Tibial nerve (tissue), 4 donors: ENCODE results near the gene BIRC6. TPM values are rescaled to one million over a fixed set of nuclear protein-coding genes. Genes with fewer than 3 reads are reported as not detected.
"Not testable (repeated sequence)": the region's sequence is repeated elsewhere in the genome, so short reads cannot be mapped to it uniquely, and the experiment has no call there.

Source experiments
- DNase-seq, 2 donors: peaks; one replicate each; pipeline ENCODE4 v3.0.0-alpha.2; 2019; ENCODE audit warnings: low spot score in 2 of 2
- H3K27ac ChIP-seq, 4 donors: fragments of 200-600 bp; sonication (generic) in 3 of 4; one replicate each; pipeline ENCODE4 v1.5.1; 2017 to 2019; ENCODE audit warnings: mild to moderate bottlenecking in 1 of 4
- H3K27me3 ChIP-seq, 2 donors: fragments of 200-600 bp; sonication (generic) in 1 of 2; one replicate each; pipeline versions ENCODE4 v1.5.1 to v1.6.0; 2017 to 2019
- H3K36me3 ChIP-seq, 3 donors: fragments of 200-600 bp; sonication (generic); one replicate each; pipeline ENCODE4 v1.5.1; 2018 to 2019
- H3K4me1 ChIP-seq, 4 donors: fragments of 200-600 bp; sonication (generic) in 3 of 4; one replicate each; pipeline ENCODE4 v1.5.1; 2017 to 2019
- H3K4me3 ChIP-seq, 4 donors: fragments of 200-600 bp; sonication (generic) in 3 of 4; one replicate each; pipeline ENCODE4 v1.5.1; 2017 to 2019; ENCODE audit warnings: mild to moderate bottlenecking in 1 of 4, moderate library complexity in 1 of 4
- H3K9me3 ChIP-seq, 4 donors: fragments of 200-600 bp; sonication (generic) in 3 of 4; one replicate each; pipeline ENCODE4 v1.5.1; 2017 to 2019
- CTCF ChIP-seq, 5 experiments: fragments of 200-600 bp in 3 of 5; fragments of 450-650 bp in 2 of 5; sonication (generic) in 3 of 5; IDR thresholded peaks; one replicate each; pipeline ENCODE4 v1.5.1; 2016 to 2019; ENCODE audit warnings: antibody characterized with exemption in 5 of 5, mild to moderate bottlenecking in 3 of 5, moderate library complexity in 2 of 5
- EP300 ChIP-seq, 2 donors: sonication (generic); formaldehyde crosslinking; IDR thresholded peaks; one replicate each; pipeline ENCODE4 v1.6.1; 2017; ENCODE audit warnings: antibody characterized with exemption in 2 of 2, mild to moderate bottlenecking in 1 of 2
- POLR2A ChIP-seq, 2 donors: fragments of 450-650 bp; IDR thresholded peaks; one replicate each; pipeline ENCODE4 v1.6.1; 2017; ENCODE audit warnings: antibody characterized with exemption in 2 of 2, mild to moderate bottlenecking in 2 of 2, moderate library complexity in 2 of 2
- WGBS, 2 donors: methylation state at CpG; one replicate each; pipeline ENCODE4 v1.1.5; 2018; 5-methylcytosine and 5-hydroxymethylcytosine counted together
- total RNA-seq, 4 donors: library from RNA; depleted of rRNA; stranded (reverse); fragments of >200 nt; gene quantifications; one replicate each; pipeline ENCODE4 v1.1.0, GENCODE V29; 2016

Gene BIRC6
- total RNA-seq, 4 donors from 2014 or later = 87.5 to 154 (median 124) TPM

GRCh38 chr2:32360416-32360815, 3.6 kb downstream of the BIRC6 start:
- Histone ChIP-seq H3K9me3 (no peaks in the 10 kb centered on the region), H3K27ac (no peak overlapping the region), H3K27me3 (no peaks in the 10 kb centered on the region), H3K36me3 (no peaks in the 10 kb centered on the region), H3K4me1 (peaks cover 3 to 64% (median 37%) of the 10 kb centered on the region in 4 donors), H3K4me3 (no peak overlapping the region)
- DNase-seq = no peak
- TF ChIP-seq POLR2A (IDR thresholded peaks at IDR 0.05) (no peak), EP300 (IDR thresholded peaks at IDR 0.05) (no peak)
- 71 to 75% methylated on average over 4 of the region's 4 CpGs for WGBS, 2 donors

GRCh38 chr2:32362997-32363396, 6.2 kb downstream of the BIRC6 start:
- H3K9me3 ChIP-seq, H3K4me3 ChIP-seq, H3K27me3 ChIP-seq, H3K27ac ChIP-seq, H3K36me3 ChIP-seq, DNase-seq: not testable (repeated sequence)
- 94 to 95% methylated on average over 2 of the region's 2 CpGs for WGBS, 2 donors
- peaks cover 3 to 59% (median 37%) of the 10 kb centered on the region in 4 donors for H3K4me1 ChIP-seq

GRCh38 chr2:32363597-32363996, 6.8 kb downstream of the BIRC6 start:
- H3K36me3 ChIP-seq = no peaks in the 10 kb centered on the region
- H3K9me3 ChIP-seq = no peaks in the 10 kb centered on the region
- H3K27me3 ChIP-seq = no peaks in the 10 kb centered on the region
- 73 to 78% methylated on average over 2 of the region's 2 CpGs for WGBS, 2 donors
- TF ChIP-seq POLR2A (IDR thresholded peaks at IDR 0.05) = no peak
- TF ChIP-seq CTCF (IDR thresholded peaks at IDR 0.05) = no peak
- TF ChIP-seq EP300 (IDR thresholded peaks at IDR 0.05) = no peak
- no peak overlapping the region for H3K4me3 ChIP-seq
- H3K4me1 ChIP-seq = peaks cover 3 to 53% (median 31%) of the 10 kb centered on the region in 4 donors
- H3K27ac ChIP-seq = no peak overlapping the region
- no peak for DNase-seq

GRCh38 chr2:32364290-32364689, 7.5 kb downstream of the BIRC6 start:
- H3K4me1 ChIP-seq = peaks cover 0 to 46% (median 25%) of the 10 kb centered on the region in 4 donors
- H3K27me3 ChIP-seq, DNase-seq, H3K27ac ChIP-seq, H3K36me3 ChIP-seq, H3K9me3 ChIP-seq, H3K4me3 ChIP-seq: not testable (repeated sequence)
- WGBS, 2 donors = 83 to 88% methylated on average over 9 of the region's 9 CpGs

- H3K27ac ChIP-seq, DNase-seq, H3K27me3 ChIP-seq, H3K9me3 ChIP-seq, H3K36me3 ChIP-seq, H3K4me3 ChIP-seq: not testable (repeated sequence)
- WGBS, 2 donors = 93 to 99% methylated on average over 3 of the region's 3 CpGs
- peaks cover 0 to 38% (median 14%) of the 10 kb centered on the region in 4 donors for H3K4me1 ChIP-seq
Measured at GRCh38 chr2:32365679-32366078, 8.9 kb downstream of the BIRC6 start.

- 96 to 100% methylated on average over 2 of the region's 2 CpGs for WGBS, 2 donors
- TF ChIP-seq POLR2A (IDR thresholded peaks at IDR 0.05) (no peak), EP300 (IDR thresholded peaks at IDR 0.05) (no peak), CTCF (IDR thresholded peaks at IDR 0.05) (no peak)
- Histone ChIP-seq H3K9me3 (no peaks in the 10 kb centered on the region), H3K27ac (no peak overlapping the region), H3K27me3 (no peaks in the 10 kb centered on the region), H3K4me3 (no peak overlapping the region), H3K4me1 (peaks cover 0 to 30% (median 13%) of the 10 kb centered on the region in 4 donors), H3K36me3 (peaks cover 0 to under 1% (median 0%) of the 10 kb centered on the region in 3 donors)
- no peak for DNase-seq
Measured at GRCh38 chr2:32366595-32366994, 9.8 kb downstream of the BIRC6 start.

- Histone ChIP-seq H3K9me3 (no peaks in the 10 kb centered on the region), H3K36me3 (peaks cover 0 to 19% (median 0%) of the 10 kb centered on the region in 3 donors), H3K4me1 (peaks cover 0 to 20% (median 7%) of the 10 kb centered on the region in 4 donors), H3K27ac (no peak overlapping the region), H3K27me3 (no peaks in the 10 kb centered on the region), H3K4me3 (no peak overlapping the region)
- DNase-seq = no peak
- TF ChIP-seq EP300 (IDR thresholded peaks at IDR 0.05) (no peak), CTCF (IDR thresholded peaks at IDR 0.05) (no peak), POLR2A (IDR thresholded peaks at IDR 0.05) (no peak)
- WGBS, 2 donors = 92 to 95% methylated on average over 9 of the region's 9 CpGs
Measured at GRCh38 chr2:32369222-32369621, 12.4 kb downstream of the BIRC6 start.

GRCh38 chr2:32370942-32371341, 14.1 kb downstream of the BIRC6 start:
- peaks cover 0 to 19% (median 0%) of the 10 kb centered on the region in 3 donors for H3K36me3 ChIP-seq
- not testable (repeated sequence) for H3K4me1 ChIP-seq, H3K4me3 ChIP-seq, H3K9me3 ChIP-seq, H3K27ac ChIP-seq, DNase-seq, H3K27me3 ChIP-seq
- WGBS, 2 donors = 94 to 98% methylated on average over 5 of the region's 5 CpGs
